Glomerular endothelial cell (primary cell): ENCODE results near the gene GARS1. TPM values are rescaled to one million over a fixed set of nuclear protein-coding genes. Genes with fewer than 3 reads are reported as not detected.

ENCODE experiments used
- DNase-seq: peaks from one replicate; pipeline ENCODE4 v3.0.0-alpha.2; 2011; ENCODE audit warnings: low read depth, low spot score; ENCODE audit errors: extremely low read depth
- total RNA-seq: library from RNA; depleted of rRNA; stranded (reverse); fragments of >200 nt; gene quantifications from 2 replicates; pipeline ENCODE4 v1.2.3, GENCODE V29; 2015

The GARS1 gene, protein sequence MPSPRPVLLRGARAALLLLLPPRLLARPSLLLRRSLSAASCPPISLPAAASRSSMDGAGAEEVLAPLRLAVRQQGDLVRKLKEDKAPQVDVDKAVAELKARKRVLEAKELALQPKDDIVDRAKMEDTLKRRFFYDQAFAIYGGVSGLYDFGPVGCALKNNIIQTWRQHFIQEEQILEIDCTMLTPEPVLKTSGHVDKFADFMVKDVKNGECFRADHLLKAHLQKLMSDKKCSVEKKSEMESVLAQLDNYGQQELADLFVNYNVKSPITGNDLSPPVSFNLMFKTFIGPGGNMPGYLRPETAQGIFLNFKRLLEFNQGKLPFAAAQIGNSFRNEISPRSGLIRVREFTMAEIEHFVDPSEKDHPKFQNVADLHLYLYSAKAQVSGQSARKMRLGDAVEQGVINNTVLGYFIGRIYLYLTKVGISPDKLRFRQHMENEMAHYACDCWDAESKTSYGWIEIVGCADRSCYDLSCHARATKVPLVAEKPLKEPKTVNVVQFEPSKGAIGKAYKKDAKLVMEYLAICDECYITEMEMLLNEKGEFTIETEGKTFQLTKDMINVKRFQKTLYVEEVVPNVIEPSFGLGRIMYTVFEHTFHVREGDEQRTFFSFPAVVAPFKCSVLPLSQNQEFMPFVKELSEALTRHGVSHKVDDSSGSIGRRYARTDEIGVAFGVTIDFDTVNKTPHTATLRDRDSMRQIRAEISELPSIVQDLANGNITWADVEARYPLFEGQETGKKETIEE
- total RNA-seq = 142 and 181 TPM in 2 replicates

GRCh38 chr7:30594540-30595435 is at the start of gene GARS1:
Gene GARS1, plus strand, starts transcription at chr7:30594878. Its CDS starts 44 bp downstream, at chr7:30594922.
- DNase-seq = peak; percentile 54

DNA sequence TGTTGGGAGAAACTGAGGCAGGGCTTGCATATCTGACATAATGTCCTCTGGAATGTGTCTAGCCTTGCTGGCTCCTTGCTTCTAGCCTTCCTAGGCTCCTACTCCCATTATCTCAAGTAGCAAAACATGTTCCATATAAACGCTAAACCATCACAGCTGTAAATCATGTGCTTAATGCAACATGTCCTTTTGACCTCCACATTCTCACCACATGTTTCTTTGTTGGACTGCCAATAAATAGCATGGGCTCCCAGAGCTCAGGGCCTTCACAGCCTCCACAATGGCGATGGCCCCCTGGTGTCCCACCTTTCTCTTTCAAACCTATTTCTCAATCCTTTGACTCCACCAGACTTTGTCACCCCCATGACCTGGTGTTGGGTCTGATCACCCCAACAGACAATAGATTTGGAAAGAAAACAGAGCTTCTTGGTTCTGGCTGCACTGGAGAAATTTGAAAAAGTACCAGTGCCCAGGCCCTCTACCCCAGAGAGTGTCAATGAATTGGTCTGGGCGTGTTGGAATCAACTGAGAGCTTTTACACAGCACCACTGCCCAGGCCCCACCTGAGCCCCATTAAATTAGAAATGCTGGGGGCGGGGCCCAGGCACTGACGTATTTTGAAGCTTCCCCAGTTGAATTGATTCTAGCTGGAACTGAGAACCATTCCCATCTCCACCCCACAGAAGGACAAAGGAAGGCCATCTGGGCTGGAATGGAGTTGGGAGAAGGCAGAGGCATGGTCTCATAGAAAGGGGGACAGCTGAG is 48.7 kb upstream of the GARS1 start:
- DNase-seq = no peak

DNA sequence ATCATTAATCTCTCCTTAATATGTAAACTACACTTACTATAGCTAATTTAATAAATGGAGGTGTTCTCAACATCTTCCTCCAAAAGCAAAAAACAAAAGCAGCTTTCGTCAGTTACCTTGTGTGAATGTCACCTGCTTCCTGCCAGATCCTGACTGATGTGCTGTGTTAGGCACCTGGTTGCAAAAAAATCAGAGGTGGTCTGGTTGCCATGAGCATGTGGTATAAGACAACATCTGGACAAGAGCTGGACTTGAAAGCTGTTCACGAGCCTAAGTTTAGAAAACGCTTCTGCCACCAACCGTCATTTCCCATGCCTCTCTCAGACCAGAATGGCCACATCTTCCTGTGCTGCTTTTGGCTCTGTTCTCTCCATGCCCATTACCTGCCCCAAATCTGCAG is 48.1 kb upstream of the GARS1 start:
- no peak for DNase-seq

- no peak for DNase-seq
Observed at GRCh38 chr7:30548845-30549244, 45.8 kb upstream of the GARS1 start.

GRCh38 chr7:30549931-30550493 is 44.7 kb upstream of the GARS1 start:
- no peak for DNase-seq

DNA sequence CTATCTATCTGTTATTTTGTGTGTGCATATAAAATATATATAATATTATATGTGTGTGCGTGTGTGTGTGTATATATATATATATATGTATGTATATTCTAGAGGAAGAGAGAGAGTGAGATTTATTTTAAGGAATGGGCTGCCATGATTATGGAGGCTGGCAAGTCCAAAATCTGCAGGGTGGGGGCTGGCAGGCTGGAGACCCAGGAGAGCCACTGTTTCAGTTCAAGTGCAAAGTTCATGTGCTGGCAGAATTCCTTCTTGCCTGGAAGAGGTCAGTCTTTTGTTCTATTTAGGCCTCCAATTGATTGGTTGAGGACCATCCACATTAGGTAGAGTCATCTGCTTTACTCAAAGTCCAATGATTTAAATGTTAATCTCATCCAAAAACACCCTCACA is 42.3 kb upstream of the GARS1 start:
- DNase-seq = no peak

GRCh38 chr7:30553141-30553540 is 41.5 kb upstream of the GARS1 start:
- no peak for DNase-seq

DNA sequence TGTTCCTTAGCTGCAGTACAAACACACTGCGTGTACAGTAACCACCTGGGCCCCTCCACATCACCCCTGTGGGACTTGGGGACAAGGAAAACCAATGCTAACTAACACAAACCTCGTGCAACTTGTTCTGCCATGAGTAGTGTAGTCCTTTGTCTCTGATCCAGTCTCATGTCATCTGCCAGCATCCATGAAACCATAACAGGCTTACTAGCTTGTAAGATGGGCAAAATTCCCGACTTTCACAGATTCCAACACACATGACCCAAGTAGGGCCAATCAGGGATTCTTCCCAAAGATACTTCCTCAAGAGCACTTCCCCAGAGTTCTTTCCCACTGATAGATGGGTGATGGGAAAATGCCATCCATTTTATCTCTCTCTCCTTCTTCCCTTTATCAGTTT is 41.1 kb upstream of the GARS1 start:
- DNase-seq = no peak

- no peak for DNase-seq
Observed at GRCh38 chr7:30555525-30555924, 39.2 kb upstream of the GARS1 start.

- DNase-seq = no peak
Observed at GRCh38 chr7:30556840-30557239, 37.8 kb upstream of the GARS1 start.

DNA sequence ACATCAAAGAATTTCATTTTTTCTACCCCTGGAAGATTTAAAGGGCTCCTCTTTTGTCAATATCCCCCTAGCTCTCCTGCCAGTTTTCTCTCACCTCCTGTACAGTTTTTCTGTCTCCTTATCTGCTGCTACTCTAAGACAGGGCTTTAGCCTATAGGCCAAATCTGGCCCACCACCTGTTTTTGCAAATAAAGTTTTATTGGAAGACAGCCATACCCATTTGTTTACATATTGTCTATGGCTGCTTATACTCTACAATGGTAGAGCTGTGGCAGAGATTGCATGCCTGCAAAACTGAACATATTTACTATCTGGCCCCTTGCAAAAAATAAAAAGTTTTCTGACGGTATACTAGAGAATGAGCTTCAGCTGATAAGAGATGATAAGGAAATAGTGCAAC is 37.4 kb upstream of the GARS1 start:
- DNase-seq = no peak

DNA sequence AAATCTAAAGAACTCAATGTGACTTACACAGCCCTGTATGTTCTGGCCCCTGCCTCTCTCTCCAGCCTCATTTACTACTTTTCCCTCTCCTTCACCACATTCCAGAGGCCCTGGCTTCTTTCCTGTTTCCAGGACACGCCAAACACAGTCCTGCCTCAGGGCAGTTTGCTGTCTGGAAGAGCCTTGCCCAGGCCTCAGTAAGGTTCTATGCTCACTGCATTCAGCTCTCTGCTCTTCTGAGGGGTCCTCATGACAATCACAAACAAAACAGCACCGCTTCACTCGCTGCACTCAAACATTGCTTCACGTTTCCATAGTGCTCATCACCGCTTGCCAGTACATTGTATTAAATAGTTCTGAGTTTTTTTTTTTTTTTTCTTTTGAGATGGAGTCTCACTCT is 35.1 kb upstream of the GARS1 start:
- DNase-seq = no peak

DNA sequence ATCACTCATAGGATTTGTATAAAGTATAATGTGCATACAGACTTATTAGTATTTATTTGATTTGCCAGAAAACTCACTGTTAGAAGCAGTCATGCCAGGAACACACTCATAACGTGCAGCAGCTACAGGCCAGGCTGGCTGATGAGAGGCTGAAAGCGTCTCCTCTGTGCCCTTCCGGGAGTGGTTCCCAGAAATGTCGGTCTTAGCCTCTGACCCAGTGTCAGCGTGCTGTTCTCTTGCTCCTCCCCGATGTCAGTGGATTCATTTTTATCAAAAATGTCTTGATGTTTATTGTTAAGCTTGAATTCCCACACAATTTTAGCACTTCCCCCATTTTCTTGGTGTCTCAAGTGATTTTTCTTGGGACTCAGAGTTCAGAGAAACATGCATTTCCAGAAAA is 33.3 kb upstream of the GARS1 start:
- no peak for DNase-seq

- no peak for DNase-seq
Observed at GRCh38 chr7:30562498-30562897, 32.2 kb upstream of the GARS1 start.

- DNase-seq = no peak
Observed at GRCh38 chr7:30562909-30563308, 31.8 kb upstream of the GARS1 start.

GRCh38 chr7:30563326-30563942 is 31.2 kb upstream of the GARS1 start:
- DNase-seq = no peak

GRCh38 chr7:30564243-30564892 is 30.3 kb upstream of the GARS1 start:
- DNase-seq = no peak

DNA sequence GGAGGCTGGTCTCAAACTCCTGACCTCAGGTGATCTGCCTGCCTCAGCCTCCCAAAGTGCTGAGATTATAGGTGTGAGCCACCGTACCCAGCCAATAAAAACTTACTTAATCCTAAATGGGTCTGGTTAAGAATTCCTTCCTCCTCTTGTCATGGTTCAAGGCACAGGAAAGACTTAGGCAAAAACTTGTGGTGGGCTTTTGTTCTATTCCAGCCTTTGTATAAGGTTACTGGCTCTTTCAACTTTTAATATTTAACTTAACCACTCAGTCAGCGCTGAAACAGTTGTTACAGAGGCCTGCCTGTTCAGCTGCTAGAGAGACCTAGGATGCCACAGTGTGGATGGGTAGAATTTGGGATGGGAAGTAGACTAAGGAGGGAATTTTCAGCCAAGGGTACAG is 28.1 kb upstream of the GARS1 start:
- no peak for DNase-seq

- DNase-seq = no peak
Observed at GRCh38 chr7:30567081-30567480, 27.6 kb upstream of the GARS1 start.
